ENCODE measurements around the gene SELENOH. TPM values are rescaled to one million over a fixed set of nuclear protein-coding genes. Genes with fewer than 3 reads are reported as not detected.

The SELENOH gene
- total RNA-seq, 2 donors from 2014 or later: 73.9 to 78.0 TPM

- ATAC-seq (ENCODE audit: insufficient number of reproducible peaks, low FRiP score, low read depth) (no peak), DNase-seq (ENCODE audit: low spot score) (no peak)
- peak overlapping the region; percentile 86 for H3K4me3 ChIP-seq
- H3K27ac ChIP-seq: peak overlapping the region; percentile 80 to 88
- H3K27me3 ChIP-seq (replicated peaks; ENCODE audit: insufficient read depth): no peaks in the 10 kb centered on the region
- TF ChIP-seq CTCF (IDR thresholded peaks at IDR 0.05): no peak
- no peaks in the 10 kb centered on the region for H3K36me3 ChIP-seq
- H3K4me1 ChIP-seq (ENCODE audit: control insufficient read depth in 1 of 2, low read depth in 2 of 2): peaks cover 19 to 34% of the 10 kb centered on the region in 2 donors
- H3K9me3 ChIP-seq: no peaks in the 10 kb centered on the region
Observed at GRCh38 chr11:57762235-57762861, 21.1 kb downstream of the SELENOH start.

- peaks cover 22 to 39% of the 10 kb centered on the region in 2 donors for H3K4me1 ChIP-seq (ENCODE audit: control insufficient read depth in 1 of 2, low read depth in 2 of 2)
- no peaks in the 10 kb centered on the region for H3K36me3 ChIP-seq
- TF ChIP-seq CTCF (IDR thresholded peaks at IDR 0.05): no peak
- H3K27me3 ChIP-seq (replicated peaks; ENCODE audit: insufficient read depth): no peaks in the 10 kb centered on the region
- DNase-seq (ENCODE audit: low spot score) (no peak), ATAC-seq (ENCODE audit: insufficient number of reproducible peaks, low FRiP score, low read depth) (no peak)
- peak overlapping the region; percentile 86 for H3K4me3 ChIP-seq
- H3K27ac ChIP-seq: peak overlapping the region; percentile 5 to 80
- no peaks in the 10 kb centered on the region for H3K9me3 ChIP-seq
Observed at GRCh38 chr11:57763568-57763967, 22.3 kb downstream of the SELENOH start.

- H3K9me3 ChIP-seq: no peaks in the 10 kb centered on the region
- TF ChIP-seq CTCF (IDR thresholded peaks at IDR 0.05): no peak
- H3K4me3 ChIP-seq: peak overlapping the region; percentile 86
- peak overlapping the region in 1 of 2 donors; percentile 80 for H3K27ac ChIP-seq
- no peaks in the 10 kb centered on the region for H3K27me3 ChIP-seq (replicated peaks; ENCODE audit: insufficient read depth)
- no peak for ATAC-seq (ENCODE audit: insufficient number of reproducible peaks, low FRiP score, low read depth)
- H3K4me1 ChIP-seq (ENCODE audit: control insufficient read depth in 1 of 2, low read depth in 2 of 2): peaks cover 22 to 43% of the 10 kb centered on the region in 2 donors
- no peaks in the 10 kb centered on the region for H3K36me3 ChIP-seq
- DNase-seq (ENCODE audit: low spot score): no peak
Observed at GRCh38 chr11:57764021-57764420, 22.7 kb downstream of the SELENOH start.

- no peak for DNase-seq (ENCODE audit: low spot score)
- Histone ChIP-seq H3K27ac (peak overlapping the region in 1 of 2 donors; percentile 80), H3K27me3 (replicated peaks; ENCODE audit: insufficient read depth) (no peaks in the 10 kb centered on the region), H3K4me3 (peak overlapping the region; percentile 86), H3K4me1 (ENCODE audit: control insufficient read depth in 1 of 2, low read depth in 2 of 2) (peaks cover 25 to 49% of the 10 kb centered on the region in 2 donors), H3K36me3 (no peaks in the 10 kb centered on the region), H3K9me3 (no peaks in the 10 kb centered on the region)
- no peak for ATAC-seq (ENCODE audit: insufficient number of reproducible peaks, low FRiP score, low read depth)
- no peak for TF ChIP-seq CTCF (IDR thresholded peaks at IDR 0.05)
Observed at GRCh38 chr11:57764566-57764965, 23.3 kb downstream of the SELENOH start.

- H3K4me3 ChIP-seq: peak overlapping the region; percentile 86
- DNase-seq (ENCODE audit: low spot score) (no peak), ATAC-seq (ENCODE audit: insufficient number of reproducible peaks, low FRiP score, low read depth) (no peak)
- peak overlapping the region in 1 of 2 donors; percentile 80 for H3K27ac ChIP-seq
- peaks cover 30 to 53% of the 10 kb centered on the region in 2 donors for H3K4me1 ChIP-seq (ENCODE audit: control insufficient read depth in 1 of 2, low read depth in 2 of 2)
- no peaks in the 10 kb centered on the region for H3K9me3 ChIP-seq
- H3K27me3 ChIP-seq (replicated peaks; ENCODE audit: insufficient read depth): no peaks in the 10 kb centered on the region
- TF ChIP-seq CTCF (IDR thresholded peaks at IDR 0.05): no peak
- H3K36me3 ChIP-seq: no peaks in the 10 kb centered on the region
Observed at GRCh38 chr11:57764972-57765371, 23.7 kb downstream of the SELENOH start.

Data from thoracic aorta (tissue), 2 donors.